RWPE2 (cell line): ENCODE results near the gene MOCS3.
A peak's percentile ranks its signal among the peaks of the same experiment; 100 is the strongest.

Experiments
- ATAC-seq: fragments of 200-7000 bp; cut with Tn5 transposase; 3 replicates; pipeline ENCODE4 v1.9.1; 2021; ENCODE audit warnings: low read depth
- DNase-seq: peaks from one replicate; pipeline ENCODE4 v3.0.0-alpha.2; 2020; ENCODE audit warnings: low spot score
- H3K27ac ChIP-seq: fragments of 450-650 bp; 2 replicates; pipeline ENCODE4 v1.5.1; 2017; ENCODE audit warnings: mild to moderate bottlenecking; ENCODE audit not compliant: poor library complexity, severe bottlenecking
- H3K27me3 ChIP-seq: fragments of 250-450 bp; sonication (Bioruptor Pico); 2 replicates; pipeline ENCODE4 v1.5.1; 2021; ENCODE audit warnings: mild to moderate bottlenecking, moderate library complexity; ENCODE audit not compliant: insufficient read depth, poor library complexity, severe bottlenecking
- H3K36me3 ChIP-seq: fragments of 250-450 bp; sonication (Bioruptor Pico); 2 replicates; pipeline ENCODE4 v1.5.1; 2020; ENCODE audit warnings: low read depth, mild to moderate bottlenecking, moderate library complexity
- H3K4me1 ChIP-seq: fragments of 250-450 bp; sonication (Bioruptor Pico); 2 replicates; pipeline ENCODE4 v1.5.1; 2021; ENCODE audit warnings: mild to moderate bottlenecking, moderate library complexity; ENCODE audit not compliant: insufficient read depth, poor library complexity, severe bottlenecking
- H3K4me3 ChIP-seq: fragments of 250-450 bp; sonication (Bioruptor Pico); 2 replicates; pipeline ENCODE4 v1.5.1; 2021; ENCODE audit warnings: mild to moderate bottlenecking, moderate library complexity; ENCODE audit not compliant: severe bottlenecking
- H3K9me3 ChIP-seq: fragments of 250-450 bp; sonication (Bioruptor Pico); 2 replicates; pipeline ENCODE4 v1.5.1; 2021; ENCODE audit warnings: mild to moderate bottlenecking, moderate library complexity; ENCODE audit not compliant: severe bottlenecking
- TF ChIP-seq, protein P1 (sequence below): fragments of 450-650 bp; IDR thresholded peaks from one replicate; pipeline ENCODE4 v1.5.1; 2017; ENCODE audit warnings: mild to moderate bottlenecking, moderate library complexity; ENCODE audit not compliant: poor library complexity, severe bottlenecking

The MOCS3 gene

DNA sequence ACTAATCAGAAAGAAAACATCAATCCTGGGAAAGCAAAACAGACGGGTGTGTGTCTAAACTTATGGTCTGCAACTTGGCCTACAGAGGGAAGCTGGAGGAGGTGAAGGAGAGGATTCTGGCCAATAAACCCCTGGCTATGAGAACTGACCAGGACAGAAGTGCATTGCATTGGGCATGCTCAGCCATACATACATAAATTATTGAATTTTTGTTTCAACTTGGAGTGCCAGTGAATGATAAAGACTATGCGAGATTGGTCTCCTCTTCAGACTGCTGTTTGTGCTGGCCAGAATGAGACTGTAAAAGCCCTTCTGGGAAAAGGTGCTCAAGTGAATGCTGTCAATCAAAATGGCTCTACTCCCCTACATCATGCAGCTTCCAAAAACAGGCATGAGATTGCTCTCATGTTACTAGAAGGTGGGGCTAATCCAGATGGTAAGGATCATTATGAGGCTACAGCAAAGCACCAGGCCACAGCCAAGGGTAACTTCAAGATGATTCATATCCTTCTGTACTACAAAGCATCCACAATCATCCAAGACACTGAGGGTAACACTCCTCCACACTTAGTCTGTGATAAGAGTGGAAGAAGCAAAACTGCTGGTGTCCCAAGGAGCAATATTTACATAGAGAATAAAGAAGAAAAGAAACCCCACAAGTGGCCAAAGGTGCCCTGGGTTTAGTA is 44.8 kb upstream of the MOCS3 start:
- no peaks in the 10 kb centered on the region for H3K27me3 ChIP-seq
- H3K9me3 ChIP-seq: no peaks in the 10 kb centered on the region
- H3K36me3 ChIP-seq: peaks cover 81% of the 10 kb centered on the region
- peaks cover 54% of the 10 kb centered on the region for H3K4me1 ChIP-seq
- H3K4me3 ChIP-seq: no peak overlapping the region
- TF ChIP-seq, protein P1, sequence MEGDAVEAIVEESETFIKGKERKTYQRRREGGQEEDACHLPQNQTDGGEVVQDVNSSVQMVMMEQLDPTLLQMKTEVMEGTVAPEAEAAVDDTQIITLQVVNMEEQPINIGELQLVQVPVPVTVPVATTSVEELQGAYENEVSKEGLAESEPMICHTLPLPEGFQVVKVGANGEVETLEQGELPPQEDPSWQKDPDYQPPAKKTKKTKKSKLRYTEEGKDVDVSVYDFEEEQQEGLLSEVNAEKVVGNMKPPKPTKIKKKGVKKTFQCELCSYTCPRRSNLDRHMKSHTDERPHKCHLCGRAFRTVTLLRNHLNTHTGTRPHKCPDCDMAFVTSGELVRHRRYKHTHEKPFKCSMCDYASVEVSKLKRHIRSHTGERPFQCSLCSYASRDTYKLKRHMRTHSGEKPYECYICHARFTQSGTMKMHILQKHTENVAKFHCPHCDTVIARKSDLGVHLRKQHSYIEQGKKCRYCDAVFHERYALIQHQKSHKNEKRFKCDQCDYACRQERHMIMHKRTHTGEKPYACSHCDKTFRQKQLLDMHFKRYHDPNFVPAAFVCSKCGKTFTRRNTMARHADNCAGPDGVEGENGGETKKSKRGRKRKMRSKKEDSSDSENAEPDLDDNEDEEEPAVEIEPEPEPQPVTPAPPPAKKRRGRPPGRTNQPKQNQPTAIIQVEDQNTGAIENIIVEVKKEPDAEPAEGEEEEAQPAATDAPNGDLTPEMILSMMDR: no peak
- H3K27ac ChIP-seq: peak overlapping the region; percentile 57
- ATAC-seq: peak; percentile 90
- DNase-seq: no peak

DNA sequence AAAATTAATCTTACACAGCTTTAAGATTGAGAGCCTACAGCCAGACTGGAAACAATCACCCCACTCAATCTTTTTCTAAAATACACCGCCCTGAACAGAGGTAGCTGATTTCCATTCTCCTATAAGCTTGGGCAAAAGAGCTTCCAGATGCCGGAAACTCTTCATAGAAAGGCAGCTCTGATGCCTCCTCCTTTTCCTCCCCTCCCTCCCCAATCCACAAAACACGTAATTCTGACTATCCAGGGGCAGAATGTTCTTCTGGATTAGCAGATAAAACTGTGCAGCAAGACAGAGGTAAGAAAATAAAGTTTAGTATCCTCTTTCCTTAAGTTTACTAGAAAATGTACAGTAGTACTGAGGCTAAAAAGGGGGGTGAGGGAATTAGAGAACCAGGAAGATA is 43.2 kb upstream of the MOCS3 start:
- no peaks in the 10 kb centered on the region for H3K9me3 ChIP-seq
- DNase-seq (no peak), ATAC-seq (peak; percentile 32)
- H3K4me1 ChIP-seq: peaks cover 67% of the 10 kb centered on the region
- H3K4me3 ChIP-seq: no peak overlapping the region
- TF ChIP-seq, protein P1: no peak
- H3K27ac ChIP-seq: peak overlapping the region; percentile 57
- peaks cover 69% of the 10 kb centered on the region for H3K36me3 ChIP-seq
- H3K27me3 ChIP-seq: no peaks in the 10 kb centered on the region

DNA sequence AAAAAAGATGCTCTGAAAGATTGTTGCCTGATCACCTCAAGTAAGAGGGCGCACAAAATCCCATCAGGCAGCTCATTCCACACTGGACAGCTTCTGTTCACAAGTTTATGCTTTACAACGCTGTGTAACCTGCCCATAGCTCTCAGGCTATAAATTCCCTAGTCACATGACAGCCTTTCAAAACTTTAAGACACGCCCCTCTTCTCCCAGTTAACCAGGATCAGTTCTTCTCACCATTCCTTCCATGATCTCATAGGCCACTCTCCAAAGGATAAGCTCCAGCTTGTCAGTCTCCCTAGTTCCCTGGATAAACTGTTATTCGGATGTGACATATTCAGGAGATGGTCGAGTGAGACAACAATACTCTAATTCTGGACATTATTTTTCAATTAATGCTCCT is 42.4 kb upstream of the MOCS3 start:
- Histone ChIP-seq H3K27me3 (no peaks in the 10 kb centered on the region), H3K27ac (peak overlapping the region; percentile 57), H3K4me3 (no peak overlapping the region), H3K9me3 (no peaks in the 10 kb centered on the region), H3K36me3 (peaks cover 67% of the 10 kb centered on the region), H3K4me1 (peaks cover 75% of the 10 kb centered on the region)
- DNase-seq (no peak), ATAC-seq (peak; percentile 58)
- TF ChIP-seq, protein P1: no peak

DNA sequence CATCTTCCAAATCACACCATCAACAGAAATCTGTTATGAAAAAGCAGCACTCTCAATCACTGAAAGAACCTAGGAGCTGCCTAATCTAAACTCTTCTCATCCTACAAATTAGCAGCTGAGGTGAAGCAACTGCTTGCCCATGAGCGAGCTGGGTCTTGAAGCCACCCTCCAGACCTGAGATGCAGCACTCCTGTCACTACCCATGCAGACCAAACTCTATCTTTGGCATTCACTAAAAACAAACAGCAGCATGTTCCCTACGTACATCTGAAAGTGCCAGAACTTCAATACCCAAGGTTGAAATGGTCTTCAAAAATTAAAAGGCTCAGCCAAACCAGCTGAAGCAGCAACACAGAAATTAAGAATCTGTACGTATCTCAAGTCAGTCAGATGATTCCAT is 41.7 kb upstream of the MOCS3 start:
- Histone ChIP-seq H3K27me3 (no peaks in the 10 kb centered on the region), H3K4me3 (no peak overlapping the region), H3K9me3 (no peaks in the 10 kb centered on the region), H3K27ac (peak overlapping the region; percentile 57), H3K4me1 (peaks cover 75% of the 10 kb centered on the region), H3K36me3 (peaks cover 65% of the 10 kb centered on the region)
- DNase-seq: no peak
- ATAC-seq: no peak
- TF ChIP-seq, protein P1: no peak

DNA sequence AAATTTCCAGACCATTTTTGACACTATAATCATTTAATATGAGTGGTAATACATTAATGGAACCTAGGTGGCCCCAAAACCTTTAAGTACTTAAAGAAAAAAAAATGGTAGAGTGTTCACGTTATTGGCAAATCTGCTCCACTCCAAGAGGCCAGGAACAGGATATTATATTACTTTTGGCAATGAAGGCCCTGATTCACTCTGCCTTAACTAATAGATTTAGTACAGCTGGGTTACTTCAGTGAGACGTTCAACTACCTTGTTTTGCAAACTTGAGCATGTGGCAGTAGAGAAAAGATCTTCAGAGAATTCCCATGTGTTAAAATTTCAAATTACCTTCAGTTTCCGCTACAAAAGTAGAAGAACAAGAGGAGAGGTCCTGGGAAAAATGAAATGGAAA is 40.2 kb upstream of the MOCS3 start:
- no peak for ATAC-seq
- Histone ChIP-seq H3K4me1 (peaks cover 75% of the 10 kb centered on the region), H3K27me3 (no peaks in the 10 kb centered on the region), H3K4me3 (no peak overlapping the region), H3K27ac (peak overlapping the region; percentile 57), H3K36me3 (peaks cover 58% of the 10 kb centered on the region), H3K9me3 (no peaks in the 10 kb centered on the region)
- TF ChIP-seq, protein P1: no peak
- DNase-seq: no peak
